ENCODE measurements around the gene KCTD13. TPM values are rescaled to one million over a fixed set of nuclear protein-coding genes. Genes with fewer than 3 reads are reported as not detected.

Gene KCTD13
- total RNA-seq, 2 donors from 2014 or later: 14.3 to 49.1 TPM

GRCh38 chr16:29858974-29859373, 67.1 kb downstream of the KCTD13 start:
- no peak for TF ChIP-seq CTCF (IDR thresholded peaks at IDR 0.05)
- TF ChIP-seq POLR2A (IDR thresholded peaks at IDR 0.05): no peak
- DNase-seq: no peak
- Histone ChIP-seq H3K27me3 (no peaks in the 10 kb centered on the region), H3K36me3 (replicated peaks in 1 of 2; ENCODE audit: insufficient read depth in 1 of 2, low read depth in 2 of 2) (peaks cover 0 to 5% of the 10 kb centered on the region in 2 donors), H3K4me3 (no peak overlapping the region), H3K27ac (no peak overlapping the region), H3K9me3 (no peaks in the 10 kb centered on the region), H3K4me1 (peaks cover 33% of the 10 kb centered on the region)
- intact Hi-C loops (cut with DNase I): no loop called here
- no peak for ATAC-seq
- 91 to 93% methylated on average over 15 to 19 of the region's 19 CpGs for WGBS, 2 donors

GRCh38 chr16:29858149-29858849, 67.7 kb downstream of the KCTD13 start:
- H3K36me3 ChIP-seq (replicated peaks in 1 of 2; ENCODE audit: insufficient read depth in 1 of 2, low read depth in 2 of 2): peaks cover 0 to 5% of the 10 kb centered on the region in 2 donors

GRCh38 chr16:29857133-29857760, 68.8 kb downstream of the KCTD13 start:
- 77 to 81% methylated on average over 7 of the region's 7 CpGs for WGBS, 2 donors
- Histone ChIP-seq H3K4me3 (no peak overlapping the region), H3K9me3 (no peaks in the 10 kb centered on the region), H3K27ac (no peak overlapping the region), H3K36me3 (replicated peaks in 1 of 2; ENCODE audit: insufficient read depth in 1 of 2, low read depth in 2 of 2) (peaks cover 0 to 5% of the 10 kb centered on the region in 2 donors), H3K27me3 (no peaks in the 10 kb centered on the region), H3K4me1 (peaks cover 25% of the 10 kb centered on the region)
- DNase-seq (no peak), ATAC-seq (no peak)
- TF ChIP-seq POLR2A (IDR thresholded peaks at IDR 0.05) (no peak), CTCF (IDR thresholded peaks at IDR 0.05) (no peak)
- intact Hi-C loops (cut with DNase I): no loop called here

More at GRCh38 chr16:29858149-29858849, 67.7 kb downstream of the KCTD13 start:
- WGBS, 2 donors: 57 to 58% methylated on average over 10 of the region's 10 CpGs
- TF ChIP-seq CTCF (IDR thresholded peaks at IDR 0.05) (no peak), POLR2A (IDR thresholded peaks at IDR 0.05) (no peak)
- DNase-seq (peak in 2 of 4 donors; percentile 27 to 55), ATAC-seq (no peak)
- intact Hi-C loops (cut with DNase I): no loop called here
- Histone ChIP-seq H3K4me1 (peaks cover 28% of the 10 kb centered on the region), H3K27ac (no peak overlapping the region), H3K27me3 (no peaks in the 10 kb centered on the region), H3K9me3 (no peaks in the 10 kb centered on the region), H3K4me3 (no peak overlapping the region)

Other genes starting within 250 kb of the KCTD13 start
- gene QPRT, start 247.0 kb downstream of the KCTD13 start, total RNA-seq: 10 to 100 TPM; 28.0 to 30.3 TPM
- under 1 TPM; 0.33 to 0.52 TPM for gene C16orf54, start 180.2 kb downstream of the KCTD13 start, total RNA-seq
- under 1 TPM; 0.26 to 0.99 TPM for gene ZG16, start 148.0 kb downstream of the KCTD13 start, total RNA-seq
- gene KIF22, start 135.5 kb downstream of the KCTD13 start, total RNA-seq: 10 to 100 TPM in 1 of 2 donors, 1 to 10 TPM in 1; 8.9 to 13.7 TPM
- 100 to 1,000 TPM in 1 of 2 donors, 10 to 100 TPM in 1; 57.9 to 125 TPM for gene MAZ, start 119.7 kb downstream of the KCTD13 start, total RNA-seq
- gene PRRT2, start 114.0 kb downstream of the KCTD13 start, total RNA-seq: 1 to 10 TPM in 1 of 2 donors, not detected in 1; 1.0 TPM
- gene PAGR1, start 110.1 kb downstream of the KCTD13 start, total RNA-seq: 10 to 100 TPM; 27.5 to 63.9 TPM
- 100 to 1,000 TPM in 1 of 2 donors, 10 to 100 TPM in 1; 75.5 to 139 TPM for gene MVP, start 105.8 kb downstream of the KCTD13 start, total RNA-seq
- 10 to 100 TPM; 76.5 to 79.9 TPM for gene CDIPT, start 63.0 kb downstream of the KCTD13 start, total RNA-seq
- gene SEZ6L2, start 26.7 kb downstream of the KCTD13 start, total RNA-seq: 10 to 100 TPM; 19.2 to 28.3 TPM
- gene ASPHD1, start 25.7 kb downstream of the KCTD13 start, total RNA-seq: 1 to 10 TPM; 4.7 to 8.2 TPM
- 10 to 100 TPM; 67.5 to 71.9 TPM for gene TMEM219, start 35.9 kb upstream of the KCTD13 start, total RNA-seq
- gene TAOK2, start 47.6 kb upstream of the KCTD13 start, total RNA-seq: 10 to 100 TPM; 31.1 to 58.3 TPM
- 10 to 100 TPM; 11.2 to 17.1 TPM for gene HIRIP3, start 69.4 kb upstream of the KCTD13 start, total RNA-seq
- gene INO80E, start 70.0 kb upstream of the KCTD13 start, total RNA-seq: 10 to 100 TPM; 28.3 to 54.5 TPM
- gene DOC2A, start 84.8 kb upstream of the KCTD13 start, total RNA-seq: under 1 TPM in 1 of 2 donors, not detected in 1; 0.78 TPM
- not detected for gene C16orf92, start 97.0 kb upstream of the KCTD13 start, total RNA-seq
- gene TLCD3B, start 105.0 kb upstream of the KCTD13 start, total RNA-seq: not detected
- gene ALDOA, start 139.5 kb upstream of the KCTD13 start, total RNA-seq: 100 to 1,000 TPM; 306 to 384 TPM
- 10 to 100 TPM; 29.3 to 32.2 TPM for gene PPP4C, start 149.8 kb upstream of the KCTD13 start, total RNA-seq
- 1 to 10 TPM; 1.8 to 2.6 TPM for gene TBX6, start 165.7 kb upstream of the KCTD13 start, total RNA-seq
- gene YPEL3, start 170.0 kb upstream of the KCTD13 start, total RNA-seq: 10 to 100 TPM; 28.3 to 84.8 TPM
- 1 to 10 TPM in 1 of 2 donors, not detected in 1; 1.8 TPM for gene GDPD3, start 187.3 kb upstream of the KCTD13 start, total RNA-seq
- 10 to 100 TPM; 28.8 to 35.3 TPM for gene MAPK3, start 197.0 kb upstream of the KCTD13 start, total RNA-seq

Data from body of pancreas (tissue), 4 donors.